ENCODE measurements around the gene ICAM2. TPM values are rescaled to one million over a fixed set of nuclear protein-coding genes. Genes with fewer than 3 reads are reported as not detected.

Gene ICAM2
- polyA plus RNA-seq, 5 donors: 43.5 to 50.7 (median 46.8) TPM

DNA sequence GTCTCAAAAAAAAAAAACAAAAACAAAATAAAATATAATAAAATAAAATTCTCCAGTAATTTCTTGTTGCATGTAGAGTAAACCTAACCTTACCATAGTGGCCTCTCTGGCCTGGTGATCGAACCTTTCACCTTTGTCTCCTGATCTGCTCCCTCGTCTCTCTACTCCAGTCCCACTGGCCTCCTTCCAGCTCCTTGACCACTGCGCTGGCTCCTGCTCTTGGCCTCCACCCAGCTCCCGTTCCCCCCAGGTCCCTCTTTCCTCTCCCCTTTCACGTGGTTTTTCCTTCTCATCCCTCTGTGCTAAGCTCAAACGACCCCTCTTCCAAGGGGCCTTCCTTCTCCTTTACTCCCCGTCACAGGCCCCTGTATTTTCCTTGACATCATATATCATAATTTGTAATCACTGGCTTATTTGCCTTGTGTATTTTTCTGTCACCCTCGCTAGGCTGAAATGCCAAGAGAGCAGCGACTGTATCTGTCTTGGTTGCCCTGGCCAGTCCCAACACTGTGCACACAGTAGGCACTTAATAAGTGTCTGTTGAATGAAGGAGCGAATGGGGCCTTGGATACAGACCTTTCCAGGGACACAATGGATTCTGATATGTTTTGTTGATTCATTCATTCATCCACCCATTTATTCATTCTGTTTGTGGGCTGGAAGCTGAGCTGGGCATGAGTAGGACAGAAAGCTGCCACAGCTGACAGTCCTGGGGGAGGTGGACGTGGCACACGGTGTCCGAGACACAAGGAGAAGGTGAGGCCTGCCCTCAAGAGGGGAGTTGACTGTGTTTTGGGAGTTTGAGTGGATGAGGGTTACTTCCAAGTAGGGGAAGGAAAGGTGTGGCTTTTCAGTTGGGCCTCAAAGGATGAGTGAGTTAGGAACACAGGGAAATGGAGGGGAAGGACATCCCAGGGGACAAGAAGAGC lies 41.9 kb downstream of the ICAM2 start:
- DNase-seq: no peak

DNA sequence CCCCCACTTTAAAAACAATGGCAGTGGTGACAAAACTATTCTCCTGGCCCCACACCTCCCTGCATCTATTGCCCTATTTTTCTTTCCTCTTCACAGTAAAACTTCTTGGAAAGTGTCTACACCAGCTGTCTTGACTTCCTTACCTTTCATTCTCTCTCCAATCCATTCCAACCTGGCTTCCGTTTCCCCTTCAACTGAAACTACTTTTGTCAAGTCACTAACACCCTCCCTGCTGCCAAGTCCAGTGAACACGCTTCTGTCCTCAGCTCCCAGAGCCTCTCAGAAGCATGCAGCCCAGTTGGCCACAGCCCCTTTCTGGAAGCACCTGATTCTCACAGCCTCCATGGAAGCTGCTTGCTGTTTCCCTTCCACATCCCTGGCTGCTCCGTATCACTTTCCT lies 43.7 kb downstream of the ICAM2 start:
- no peak for DNase-seq

GRCh38 chr17:63975541-63976092 lies 44.8 kb downstream of the ICAM2 start:
- DNase-seq: no peak

- no peak for DNase-seq
Observed at GRCh38 chr17:63974594-63975192, 45.7 kb downstream of the ICAM2 start.

GRCh38 chr17:63973930-63974593 lies 46.4 kb downstream of the ICAM2 start:
- no peak for DNase-seq

DNA sequence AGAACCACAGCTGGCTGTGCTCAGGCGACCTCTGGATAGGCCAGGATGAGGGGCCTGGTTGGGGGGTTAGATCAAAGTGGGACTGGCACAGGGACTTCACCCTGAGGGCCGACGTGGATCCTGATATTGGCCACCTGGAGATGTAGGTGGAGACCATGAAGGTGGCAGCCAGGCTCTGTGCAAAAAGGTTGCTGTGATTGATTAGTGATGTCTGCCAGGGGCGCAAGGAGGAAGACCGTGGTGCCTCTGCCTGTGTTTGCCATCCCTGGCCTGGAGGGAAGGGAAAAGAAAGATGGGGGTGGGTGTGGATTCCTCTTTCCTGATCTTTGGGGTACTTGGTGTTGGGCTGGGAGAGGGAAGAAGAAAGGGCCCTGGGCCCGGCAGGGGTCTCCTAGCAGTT lies 47.2 kb downstream of the ICAM2 start:
- no peak for DNase-seq

DNA sequence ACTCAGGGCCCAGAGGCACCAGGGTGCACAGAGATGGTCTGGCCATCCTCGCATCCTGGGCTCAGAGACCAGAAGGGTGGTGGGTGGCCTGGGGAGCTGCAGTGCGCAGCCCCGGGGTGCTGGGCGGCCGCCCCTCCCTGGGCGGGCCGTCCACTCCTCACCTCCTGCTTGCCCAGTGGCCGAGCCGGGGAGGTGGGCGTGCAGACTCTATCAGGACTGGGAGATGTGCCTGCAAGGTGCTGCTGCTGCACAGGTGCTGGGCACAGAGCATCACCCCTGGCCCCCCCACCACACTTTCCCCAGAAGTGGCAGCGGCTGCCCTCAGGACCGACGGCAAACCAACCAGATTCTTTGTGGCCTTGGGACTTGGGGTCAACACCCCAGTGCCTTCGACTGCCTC lies 47.6 kb downstream of the ICAM2 start, which contains the start of gene SCN4A:
Gene SCN4A (minus strand): TSS at position 123 of the 400 bp plus-strand sequence. CDS start 77 bp downstream, at position 46.
- DNase-seq: no peak

DNA sequence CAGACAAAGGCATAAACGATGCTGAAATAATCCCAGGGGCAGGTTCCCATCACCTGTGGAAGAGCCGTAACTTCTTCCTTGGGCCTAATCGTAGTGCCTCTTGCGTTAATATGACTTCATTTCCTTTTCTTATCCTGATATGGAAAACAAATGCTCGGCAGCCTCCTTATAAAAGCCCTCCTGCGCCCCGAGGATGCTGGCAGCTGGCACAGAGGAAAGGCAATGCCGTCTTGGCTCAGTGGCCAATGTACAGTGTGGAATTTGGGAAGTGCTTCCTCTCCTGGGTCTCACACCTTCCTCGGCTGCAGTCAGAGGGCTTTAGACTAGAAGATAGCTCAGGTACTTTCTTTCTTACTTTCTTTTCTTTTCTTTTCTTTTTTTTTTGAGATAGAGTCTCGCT lies 51.2 kb downstream of the ICAM2 start:
- no peak for DNase-seq

DNA sequence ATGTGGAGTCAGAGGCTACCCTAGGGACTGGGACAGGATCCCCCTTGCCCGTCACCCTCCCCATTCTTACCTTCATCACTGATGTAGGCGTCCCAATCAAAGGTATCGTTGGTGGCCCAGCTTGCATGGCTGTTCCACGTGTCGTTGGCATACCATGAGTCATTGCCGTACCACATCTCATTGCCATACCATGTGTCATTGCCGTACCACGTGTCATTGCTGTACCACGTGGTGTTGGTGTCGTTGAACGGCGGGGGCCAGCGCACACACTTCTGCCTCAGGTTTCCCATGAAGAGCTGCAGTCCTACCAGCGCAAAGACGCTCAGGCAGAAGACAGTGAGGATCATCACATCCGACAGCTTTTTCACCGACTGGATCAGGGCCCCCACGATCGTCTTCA lies 52.5 kb downstream of the ICAM2 start:
- DNase-seq: no peak

DNA sequence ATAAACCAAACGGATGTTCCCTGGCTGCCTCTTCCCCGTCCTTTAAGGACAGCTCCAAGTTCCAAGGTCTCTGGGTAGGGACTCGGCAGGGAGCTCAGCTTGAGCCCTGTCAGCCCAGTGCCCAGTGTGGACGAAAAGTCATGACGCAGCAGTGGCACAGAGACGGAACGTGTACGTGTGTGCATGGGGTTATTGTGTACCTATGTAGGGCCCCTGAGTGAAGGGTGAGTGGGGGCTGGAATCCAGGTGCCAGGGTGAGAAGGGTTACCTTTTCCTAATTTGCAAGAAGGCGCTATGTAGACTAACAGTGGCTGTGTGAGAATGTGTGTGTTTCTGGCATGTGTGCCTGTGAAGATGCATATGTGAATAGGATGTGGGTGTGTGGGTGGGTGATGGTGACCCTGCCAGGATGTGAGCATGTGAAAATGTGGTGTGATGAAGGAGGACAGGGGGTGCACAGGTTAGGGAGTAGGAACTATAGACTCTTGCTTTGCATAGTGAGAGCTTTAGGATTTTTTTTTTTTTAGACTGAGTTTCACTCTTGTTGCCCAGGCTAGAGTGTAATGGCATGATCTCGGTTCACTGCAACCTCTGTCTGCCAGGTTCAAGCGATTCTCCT lies 53.7 kb downstream of the ICAM2 start:
- no peak for DNase-seq

- DNase-seq: no peak
Observed at GRCh38 chr17:63963123-63963522, 57.3 kb downstream of the ICAM2 start.

- no peak for DNase-seq
Observed at GRCh38 chr17:63962298-63962744, 58.1 kb downstream of the ICAM2 start.

- peak in 1 of 2 donors; percentile 25 for DNase-seq
Observed at GRCh38 chr17:63961355-63962212, 58.8 kb downstream of the ICAM2 start.

- DNase-seq: no peak
Observed at GRCh38 chr17:63960430-63960829, 60.0 kb downstream of the ICAM2 start.

DNA sequence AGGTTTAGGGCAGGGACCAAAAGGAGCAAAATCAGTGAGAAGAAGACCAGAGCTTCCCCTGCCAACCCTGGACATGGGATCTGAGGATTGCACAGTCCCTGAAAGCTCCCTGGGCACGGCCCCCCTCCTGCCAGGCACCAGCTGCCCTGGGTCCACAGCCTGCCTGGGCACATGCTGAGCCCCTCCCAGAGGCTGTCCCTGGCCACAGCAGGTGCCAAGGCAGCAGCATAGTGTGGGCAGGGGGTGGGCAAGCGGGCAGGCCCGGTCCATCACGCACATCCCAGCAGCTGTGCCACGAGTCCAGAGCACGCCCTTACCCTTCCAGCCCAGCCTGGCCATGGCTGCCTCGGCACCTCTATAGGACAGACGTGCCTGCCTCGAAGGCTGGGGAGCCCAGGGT lies 60.4 kb downstream of the ICAM2 start:
- no peak for DNase-seq

- DNase-seq: no peak
Observed at GRCh38 chr17:63956296-63956920, 64.0 kb downstream of the ICAM2 start.

DNA sequence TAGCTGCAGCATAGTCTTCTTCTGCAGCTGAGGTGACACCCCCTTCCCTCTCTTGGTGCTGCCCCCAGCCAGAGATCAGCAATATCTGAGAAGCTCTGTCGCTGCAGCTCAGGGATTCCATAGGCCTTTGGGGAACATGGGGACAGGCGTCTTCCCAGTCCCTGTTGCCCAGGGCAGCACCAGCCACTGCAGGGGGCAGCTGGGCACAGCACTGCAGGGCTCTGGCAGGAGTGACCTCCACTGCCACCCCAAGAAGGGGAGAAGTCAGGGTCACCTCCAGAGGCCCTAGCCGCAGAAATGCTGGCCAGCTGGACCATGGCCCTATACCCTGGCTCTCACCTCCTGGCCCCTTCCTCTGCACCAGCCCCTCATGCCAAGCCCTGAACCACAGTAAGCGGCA lies 64.6 kb downstream of the ICAM2 start:
- no peak for DNase-seq

- no peak for DNase-seq
Observed at GRCh38 chr17:63955232-63955631, 65.2 kb downstream of the ICAM2 start.

DNA sequence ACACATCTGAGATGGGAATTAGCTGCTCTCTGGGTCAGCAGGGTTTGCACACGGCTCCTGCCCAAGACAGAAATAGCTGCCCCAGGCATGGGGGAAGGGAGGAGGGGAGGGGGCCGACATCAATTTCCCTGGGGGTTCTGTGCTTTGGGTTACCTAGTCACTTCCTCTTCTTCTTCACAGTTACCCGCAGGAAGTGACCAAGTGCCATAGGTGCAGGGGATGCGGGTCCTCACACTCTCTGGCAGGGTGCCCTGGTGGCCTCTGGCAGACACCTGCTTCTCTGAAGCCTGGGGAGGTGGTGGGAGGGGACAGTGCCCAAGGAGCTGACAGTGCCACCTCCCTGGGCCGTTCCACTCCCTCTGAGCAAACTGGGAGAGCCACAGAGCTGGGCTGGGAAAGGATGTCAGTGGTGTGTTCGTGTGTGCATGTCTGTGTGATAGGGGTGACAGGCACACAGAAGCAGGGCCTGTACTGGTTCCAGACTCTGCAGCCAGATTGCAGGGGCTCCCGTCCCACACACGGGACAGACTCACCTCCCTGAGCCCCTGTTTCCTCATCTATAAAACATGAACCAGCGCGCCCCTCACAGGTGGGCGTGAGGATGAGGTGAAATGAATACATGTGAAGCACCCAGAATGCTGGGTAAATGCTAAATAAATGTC lies 65.9 kb downstream of the ICAM2 start:
- DNase-seq: no peak
